HT-29 (cell line): ENCODE results near the gene RGS9BP. TPM values are rescaled to one million over a fixed set of nuclear protein-coding genes. Genes with fewer than 3 reads are reported as not detected.

ENCODE experiments used
- DNase-seq: peaks from one replicate; pipeline ENCODE4 v3.0.0-alpha.2; 2015; ENCODE audit warnings: low spot score
- total RNA-seq: library from RNA; depleted of rRNA; stranded (reverse); fragments of >200 nt; shearing (Covaris generic); gene quantifications from 2 replicates; pipeline ENCODE4 v1.2.3, GENCODE V29; 2014

RGS9BP gene
- total RNA-seq, 1 experiment from 2014 or later: 1.0 TPM

DNA sequence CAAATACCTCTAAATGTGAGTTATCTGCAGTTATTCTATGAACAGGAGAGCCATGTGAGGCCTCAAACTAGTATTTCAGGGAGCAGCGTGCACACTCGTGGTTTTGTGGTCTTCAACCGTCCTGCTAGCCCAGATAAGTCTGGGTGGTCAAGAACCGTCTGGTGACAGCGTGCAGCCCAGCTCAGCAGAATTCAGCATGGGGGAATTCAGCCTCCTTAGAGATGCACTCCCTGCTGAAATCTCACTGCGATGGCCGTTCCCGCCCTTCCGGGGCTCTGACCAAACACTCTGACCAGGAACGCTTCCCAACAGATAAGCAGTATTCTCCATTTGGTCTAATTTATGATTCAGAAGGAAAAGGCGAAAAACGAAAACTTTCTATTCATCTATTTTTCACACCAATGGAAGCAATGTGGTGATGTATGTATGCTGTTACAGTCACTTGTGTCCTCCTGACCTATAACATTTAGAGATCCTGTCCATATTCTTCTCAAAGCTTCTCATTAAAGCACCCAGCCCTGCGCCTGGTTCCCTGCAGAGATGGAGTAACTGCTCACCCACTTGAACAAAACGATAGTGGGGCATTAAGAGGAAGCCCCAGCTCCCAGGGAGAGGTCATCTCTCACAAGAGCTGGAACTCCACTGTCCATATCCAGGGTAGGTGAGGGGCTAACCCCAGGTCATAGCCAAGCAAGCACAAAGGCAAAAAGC lies 3.6 kb upstream of the RGS9BP start:
- no peak for DNase-seq

DNA sequence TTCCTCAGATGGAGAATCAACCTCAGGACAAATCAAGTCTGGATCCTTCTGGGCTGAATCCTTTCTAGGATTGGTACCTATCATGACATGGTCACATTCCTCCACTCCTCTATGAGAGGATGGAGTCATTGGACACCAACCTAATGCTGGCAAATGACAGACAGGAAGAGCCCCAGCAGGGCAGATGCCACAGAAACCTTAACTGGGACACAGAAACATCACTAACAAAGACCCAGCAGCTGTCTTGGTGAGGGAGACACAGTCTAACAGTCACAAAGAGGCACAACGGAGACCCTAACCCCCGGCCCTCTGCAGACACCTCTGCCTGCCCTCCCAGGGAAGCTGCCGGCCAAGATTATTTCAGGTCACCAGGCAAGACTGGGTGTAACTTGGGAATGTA lies 2.8 kb upstream of the RGS9BP start:
- DNase-seq: no peak

DNA sequence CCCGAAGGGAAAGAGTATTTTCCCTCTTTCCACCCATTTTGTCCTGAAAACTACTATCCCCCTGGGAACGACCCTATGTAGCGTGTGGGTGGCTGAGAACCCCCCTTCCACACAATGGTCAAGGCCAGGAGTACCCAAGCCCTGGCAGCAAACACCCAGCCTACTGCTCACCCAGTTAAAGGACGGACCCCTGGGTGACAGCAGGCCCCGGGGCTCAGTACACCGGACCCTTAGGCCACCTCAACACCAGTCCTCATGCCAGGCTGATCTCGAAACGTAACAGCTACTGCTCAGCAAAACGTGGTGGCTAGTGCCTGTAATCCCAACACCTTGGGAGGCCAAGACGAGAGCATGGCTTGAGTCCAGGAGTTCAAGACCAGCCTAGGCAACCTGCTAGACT lies 2.1 kb upstream of the RGS9BP start:
- no peak for DNase-seq

DNA sequence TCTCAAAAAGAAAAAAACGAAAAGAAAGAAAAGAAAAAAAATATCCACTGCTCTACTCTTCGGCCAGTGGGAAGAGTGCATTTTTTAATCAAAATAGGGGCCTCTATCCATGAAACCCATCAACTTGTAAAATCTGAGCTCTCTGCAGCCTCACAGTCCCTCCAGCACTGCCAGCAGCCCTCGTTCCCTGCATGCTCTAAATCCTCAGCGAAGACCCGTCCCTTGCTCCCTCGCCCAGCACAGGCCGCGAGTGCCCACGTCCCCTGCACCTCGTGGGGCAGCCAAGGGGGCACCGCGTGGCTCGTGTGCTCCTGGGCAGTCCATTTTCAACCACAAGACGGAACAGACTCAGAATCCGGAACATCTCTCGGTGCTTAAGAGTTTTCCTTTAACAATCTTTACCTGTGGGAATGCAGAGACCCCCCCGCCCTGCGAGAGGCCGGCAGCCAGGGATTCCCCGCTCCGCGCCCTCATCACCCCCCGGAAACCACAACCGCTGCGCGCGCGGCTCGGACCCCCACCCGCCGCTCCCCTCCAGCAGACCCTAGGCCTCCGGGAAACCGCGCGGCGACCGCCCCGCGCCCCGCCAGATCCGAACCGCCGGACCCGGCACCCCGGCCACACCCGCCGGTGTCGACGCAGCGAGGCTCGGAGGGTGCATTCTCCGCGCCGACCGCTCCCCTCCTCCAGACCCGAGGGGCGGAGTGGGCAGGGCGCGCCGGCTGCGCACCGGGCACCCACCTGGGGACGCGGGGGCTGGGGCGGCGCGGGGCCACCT lies 1.3 kb upstream of the RGS9BP start:
- DNase-seq: peak; percentile 9

DNA sequence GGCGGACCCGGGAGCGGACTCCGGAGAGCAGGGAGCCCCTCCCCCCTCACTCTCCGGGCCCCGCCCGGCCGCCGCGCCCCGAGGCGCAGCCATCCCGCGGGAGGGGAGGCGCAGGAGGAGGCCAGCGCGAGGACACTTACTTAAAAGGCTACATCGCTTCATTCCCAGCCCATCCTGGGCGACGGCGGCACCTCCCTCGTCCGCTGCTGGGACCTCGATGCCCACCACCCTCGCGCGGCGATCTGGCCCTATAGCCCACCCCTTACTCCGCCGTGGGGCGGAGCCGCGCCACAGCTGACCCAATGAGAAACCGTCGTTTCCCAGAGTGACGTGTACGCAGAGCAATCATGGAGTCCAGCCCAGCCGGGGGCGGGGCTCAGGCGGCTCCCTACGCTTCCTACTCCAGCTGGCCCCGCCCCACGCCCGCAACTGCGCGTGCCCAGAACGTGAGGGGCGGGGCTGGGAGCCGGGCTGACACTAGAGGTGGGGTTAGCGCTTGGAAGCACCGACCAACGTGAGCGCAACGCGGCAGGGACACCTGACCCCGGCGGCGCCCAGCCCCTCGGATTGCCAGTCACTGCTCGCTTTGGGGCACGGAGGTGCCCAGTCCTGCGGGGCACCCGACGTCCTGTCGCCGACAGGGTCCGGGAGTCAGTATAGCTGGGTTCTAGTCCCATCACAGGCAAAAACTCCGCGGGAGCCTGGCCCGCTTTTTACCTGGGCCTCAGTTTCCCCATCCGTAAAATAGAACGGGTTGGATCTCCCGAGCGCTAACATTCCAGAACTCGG lies 523 bp upstream of the RGS9BP start, which contains the start of gene ANKRD27:
Gene ANKRD27, minus strand, starts transcription at position 250 of the 789 bp plus-strand sequence. CDS start 16,165 bp downstream, outside the sequence.
- DNase-seq: peak; percentile 100

DNA sequence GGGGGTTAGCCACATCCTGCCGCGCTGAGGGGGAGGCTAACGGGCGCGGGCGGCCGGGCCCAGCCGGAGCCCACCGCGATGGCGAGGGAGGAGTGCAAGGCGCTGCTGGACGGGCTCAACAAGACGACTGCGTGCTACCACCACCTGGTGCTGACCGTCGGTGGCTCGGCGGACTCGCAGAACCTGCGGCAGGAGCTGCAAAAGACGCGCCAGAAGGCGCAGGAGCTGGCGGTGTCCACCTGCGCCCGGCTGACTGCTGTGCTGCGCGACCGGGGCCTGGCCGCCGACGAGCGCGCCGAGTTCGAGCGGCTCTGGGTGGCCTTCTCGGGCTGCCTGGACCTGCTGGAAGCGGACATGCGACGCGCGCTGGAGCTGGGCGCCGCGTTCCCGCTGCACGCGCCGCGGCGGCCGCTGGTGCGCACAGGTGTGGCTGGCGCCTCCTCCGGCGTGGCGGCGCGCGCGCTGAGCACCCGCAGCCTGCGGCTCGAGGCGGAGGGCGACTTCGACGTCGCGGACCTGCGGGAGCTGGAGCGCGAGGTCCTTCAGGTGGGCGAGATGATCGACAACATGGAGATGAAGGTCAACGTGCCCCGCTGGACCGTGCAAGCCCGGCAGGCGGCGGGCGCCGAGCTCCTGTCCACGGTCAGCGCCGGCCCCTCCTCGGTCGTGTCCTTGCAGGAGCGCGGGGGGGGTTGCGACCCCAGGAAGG lies 692 bp downstream of the RGS9BP start:
- DNase-seq: no peak

DNA sequence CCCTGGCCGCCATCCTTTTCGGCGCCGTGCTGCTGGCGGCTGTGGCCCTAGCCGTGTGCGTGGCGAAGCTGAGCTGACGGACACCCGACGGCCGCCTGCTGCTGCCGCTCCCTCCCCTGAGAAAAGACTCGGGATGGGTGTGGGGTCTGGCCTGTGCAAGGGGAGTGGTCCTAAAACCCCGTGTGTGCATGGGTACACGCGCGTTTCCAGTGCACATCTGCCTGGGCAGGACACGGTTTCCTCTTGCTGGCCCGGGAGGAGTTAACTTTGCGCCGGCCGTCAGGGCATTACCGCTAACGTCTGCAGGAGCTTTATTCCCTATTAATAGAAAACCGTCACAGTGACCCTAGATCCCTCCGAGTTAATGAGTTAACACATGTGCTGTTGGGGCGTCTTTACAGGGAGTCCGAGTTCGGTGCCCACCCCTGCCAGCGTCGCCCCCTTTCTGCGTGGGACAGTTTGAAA lies 1.3 kb downstream of the RGS9BP start:
- DNase-seq: no peak

DNA sequence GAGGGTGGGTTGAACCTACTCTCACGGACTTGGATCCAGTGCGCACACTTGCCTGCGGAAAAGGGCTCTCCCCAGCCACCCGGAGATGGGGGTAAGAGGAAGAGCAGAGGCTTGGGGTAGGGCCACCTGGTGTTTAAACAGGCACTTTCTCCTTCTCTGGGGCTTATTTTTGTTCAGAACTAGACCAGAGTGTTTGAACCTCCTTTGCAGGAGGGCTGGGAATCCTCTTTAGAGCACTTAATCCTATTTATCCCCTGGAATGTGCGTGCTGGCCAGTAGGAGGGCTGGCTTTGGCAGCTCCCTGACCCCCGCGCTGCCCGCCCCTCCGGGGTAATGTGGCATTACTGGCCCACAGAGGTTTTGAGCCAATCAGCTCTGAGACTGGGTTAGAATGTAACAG lies 2.0 kb downstream of the RGS9BP start:
- no peak for DNase-seq

DNA sequence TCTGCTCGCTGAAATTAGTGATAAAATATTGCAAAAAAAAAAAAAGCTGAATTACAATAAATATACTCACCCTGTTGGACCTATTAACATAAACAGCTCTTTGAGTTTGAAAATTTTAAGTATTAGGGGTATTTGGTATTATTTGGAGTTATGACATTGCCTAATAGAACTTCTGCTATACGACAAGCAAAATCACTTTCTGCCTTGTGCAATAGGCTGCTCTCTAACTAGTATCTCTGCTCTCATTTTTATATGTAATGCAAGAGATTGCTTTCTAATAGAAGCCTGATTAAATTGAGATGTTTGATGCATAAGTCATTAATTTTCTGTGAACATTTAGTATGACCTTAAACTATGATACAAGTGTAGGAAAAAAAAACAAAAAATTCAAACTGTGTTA lies 5.3 kb downstream of the RGS9BP start:
- no peak for DNase-seq

DNA sequence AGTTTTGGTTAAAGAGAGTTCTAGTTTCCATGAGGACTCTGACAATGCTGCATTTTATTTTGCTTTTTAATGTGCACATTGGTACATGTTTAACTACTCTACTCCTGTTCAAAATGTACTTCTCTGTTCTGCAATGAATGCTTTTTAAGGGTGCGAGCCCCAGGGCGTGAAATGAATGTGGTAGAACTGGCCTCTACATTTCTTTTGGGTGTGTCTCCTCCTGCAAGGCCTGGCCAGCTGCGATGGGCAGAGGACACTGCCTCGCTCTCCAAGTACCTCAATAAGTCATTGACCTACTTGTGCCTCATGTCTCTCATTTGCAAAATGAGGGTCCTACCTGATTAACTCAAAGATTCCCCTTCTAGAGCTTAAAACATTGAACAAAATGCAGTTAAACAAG lies 6.7 kb downstream of the RGS9BP start:
- DNase-seq: no peak

DNA sequence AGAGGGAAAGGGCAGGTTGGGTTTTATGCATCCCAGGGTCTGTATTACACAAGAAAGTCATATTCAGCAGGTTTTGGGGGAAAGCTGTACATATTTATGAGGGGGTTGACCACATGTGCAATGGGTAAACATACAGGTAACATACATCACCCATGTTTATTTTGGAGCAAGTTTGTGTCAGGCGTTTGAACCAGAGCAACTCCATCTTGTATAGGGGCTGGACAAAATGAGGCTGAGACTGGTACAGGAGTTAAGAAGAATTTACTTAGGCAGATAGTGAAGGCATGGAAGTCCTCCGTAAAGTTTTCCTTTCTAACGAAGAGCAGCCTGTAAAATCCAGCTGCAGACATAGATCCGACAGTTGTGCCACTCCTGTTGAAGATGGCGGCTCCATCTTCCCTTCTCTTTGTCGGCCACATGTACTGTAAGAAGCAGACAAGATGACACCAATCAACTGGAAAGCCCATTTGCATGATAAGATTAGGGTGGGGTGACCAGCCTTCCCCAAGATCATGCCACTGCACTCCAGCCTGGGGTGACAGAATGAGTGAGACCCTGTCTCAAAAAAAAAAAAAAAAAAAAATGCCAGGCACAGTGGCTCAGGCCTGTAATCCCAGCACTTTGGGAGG lies 11.3 kb downstream of the RGS9BP start:
- DNase-seq: no peak

DNA sequence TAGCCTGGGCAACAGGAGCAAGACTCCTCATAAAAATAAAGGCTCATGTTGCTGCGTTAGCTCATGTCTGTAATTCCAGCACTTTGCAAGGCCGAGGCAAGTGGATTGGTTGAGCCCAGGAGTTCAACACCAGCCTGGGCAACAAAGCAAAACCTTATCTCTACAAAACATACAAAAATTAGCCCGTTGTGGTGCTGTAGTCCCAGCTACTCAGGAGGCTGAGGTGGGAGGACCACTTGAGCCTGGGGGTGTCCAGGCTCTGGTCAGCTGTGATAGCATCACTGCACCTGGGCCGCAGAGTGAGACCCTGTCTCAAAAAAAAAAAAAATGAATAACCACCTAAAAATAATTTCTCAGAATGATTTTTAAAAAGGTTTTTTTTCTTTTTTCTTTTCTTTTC lies 12.0 kb downstream of the RGS9BP start:
- no peak for DNase-seq

DNA sequence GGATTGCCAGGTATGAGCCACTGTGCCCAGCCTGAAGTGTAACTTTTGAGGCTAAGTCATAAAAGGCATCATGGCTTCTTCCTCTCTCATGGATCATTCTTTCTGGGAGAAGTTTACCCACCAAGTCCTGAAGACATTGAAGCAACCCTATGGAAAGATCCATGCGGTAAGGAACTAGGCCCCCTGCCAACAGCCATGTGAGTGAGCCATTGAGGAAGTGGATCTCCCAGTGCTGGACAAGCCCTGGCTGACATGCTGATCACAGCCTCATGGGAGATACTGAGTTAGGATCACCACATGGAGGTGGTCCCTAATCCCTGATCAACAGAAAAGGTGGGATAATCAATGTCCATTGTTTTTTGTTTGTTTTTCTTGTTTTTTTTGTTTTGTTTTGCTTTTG lies 12.7 kb downstream of the RGS9BP start:
- DNase-seq: no peak

DNA sequence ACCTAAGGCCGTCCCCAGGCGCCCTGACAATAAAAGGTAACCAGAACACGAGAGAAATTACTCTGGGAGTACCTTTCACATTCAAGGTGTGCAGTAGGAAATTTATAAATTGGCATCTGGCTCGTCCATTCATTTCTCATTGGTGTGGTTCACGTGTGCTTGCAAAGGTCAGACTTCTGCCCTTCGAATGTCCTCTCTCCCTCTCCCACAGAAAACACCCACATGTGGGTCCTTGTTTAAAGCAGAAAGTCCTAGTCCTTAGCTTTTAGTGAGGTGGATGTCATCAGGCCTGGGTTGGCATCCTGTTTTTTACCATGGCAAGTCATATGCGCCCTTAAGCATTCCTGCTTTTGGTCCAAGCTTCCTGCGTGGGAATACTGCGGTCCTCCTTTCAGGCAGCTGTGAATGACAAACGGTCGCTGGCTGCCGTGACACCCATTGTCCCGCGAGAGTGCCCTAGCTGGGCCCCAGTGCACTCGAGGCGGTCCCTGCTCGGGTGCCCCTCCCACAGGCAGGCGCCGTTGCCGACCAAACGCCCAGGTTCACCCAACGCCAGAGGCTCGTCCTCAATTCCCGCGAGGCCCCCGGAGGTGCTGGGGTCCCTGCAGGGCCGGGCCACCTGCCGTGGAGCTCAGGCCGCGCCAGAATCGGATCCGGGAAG lies 15.8 kb downstream of the RGS9BP start, which contains the start of gene NUDT19:
Gene NUDT19, plus strand, starts transcription at position 531 of the 661 bp plus-strand sequence. CDS start 140 bp downstream, outside the sequence.
- DNase-seq: peak; percentile 94

DNA sequence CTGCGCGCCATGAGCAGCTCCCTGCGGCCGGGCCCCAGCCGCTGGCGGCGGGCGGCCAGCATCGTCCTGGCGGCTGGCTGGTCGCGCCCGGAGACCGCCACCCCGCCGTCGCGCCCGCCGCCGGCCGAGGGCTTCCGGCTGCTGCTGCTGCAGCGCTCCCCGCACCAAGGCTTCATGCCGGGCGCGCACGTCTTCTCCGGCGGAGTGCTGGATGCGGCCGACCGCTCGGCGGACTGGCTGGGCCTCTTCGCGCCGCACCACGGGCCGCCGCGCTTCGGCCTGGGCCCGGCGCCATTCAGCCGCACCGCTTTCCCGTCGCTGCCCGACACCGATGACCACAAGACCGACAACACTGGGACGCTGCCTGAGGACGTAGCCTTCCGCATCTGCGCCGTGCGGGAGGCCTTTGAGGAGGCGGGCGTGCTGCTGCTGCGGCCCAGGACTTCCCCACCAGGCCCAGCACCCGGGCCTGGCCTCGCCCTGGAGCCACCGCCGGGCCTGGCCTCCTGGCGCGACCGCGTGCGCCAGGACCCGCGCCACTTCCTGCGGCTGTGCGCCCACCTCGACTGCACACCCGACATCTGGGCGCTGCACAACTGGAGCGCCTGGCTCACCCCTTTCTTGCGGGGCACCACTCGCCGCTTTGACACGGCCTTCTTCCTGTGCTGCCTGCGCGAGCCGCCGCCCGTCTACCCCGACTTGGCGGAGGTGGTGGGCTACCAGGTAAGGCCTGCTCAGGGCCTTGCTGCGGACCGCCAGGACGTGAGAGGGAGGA lies 16.5 kb downstream of the RGS9BP start:
- peak; percentile 75 for DNase-seq

DNA sequence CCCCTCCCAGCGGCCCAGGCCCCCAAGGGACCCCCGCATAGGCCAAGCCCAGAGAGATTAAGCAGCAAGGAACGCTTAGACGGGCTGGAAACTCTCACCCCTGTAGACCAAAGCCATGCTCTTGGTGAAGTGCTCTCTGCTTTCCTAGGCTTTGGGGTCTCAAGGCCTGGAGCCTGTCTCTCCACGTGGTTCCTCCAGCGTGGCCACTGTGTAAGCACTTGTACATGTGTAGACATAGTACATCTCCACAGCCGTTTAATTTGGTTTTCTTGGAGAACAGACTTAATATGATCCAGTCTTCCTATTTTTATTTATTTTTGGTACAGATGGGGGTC lies 17.0 kb downstream of the RGS9BP start:
- DNase-seq: peak; percentile 42

DNA sequence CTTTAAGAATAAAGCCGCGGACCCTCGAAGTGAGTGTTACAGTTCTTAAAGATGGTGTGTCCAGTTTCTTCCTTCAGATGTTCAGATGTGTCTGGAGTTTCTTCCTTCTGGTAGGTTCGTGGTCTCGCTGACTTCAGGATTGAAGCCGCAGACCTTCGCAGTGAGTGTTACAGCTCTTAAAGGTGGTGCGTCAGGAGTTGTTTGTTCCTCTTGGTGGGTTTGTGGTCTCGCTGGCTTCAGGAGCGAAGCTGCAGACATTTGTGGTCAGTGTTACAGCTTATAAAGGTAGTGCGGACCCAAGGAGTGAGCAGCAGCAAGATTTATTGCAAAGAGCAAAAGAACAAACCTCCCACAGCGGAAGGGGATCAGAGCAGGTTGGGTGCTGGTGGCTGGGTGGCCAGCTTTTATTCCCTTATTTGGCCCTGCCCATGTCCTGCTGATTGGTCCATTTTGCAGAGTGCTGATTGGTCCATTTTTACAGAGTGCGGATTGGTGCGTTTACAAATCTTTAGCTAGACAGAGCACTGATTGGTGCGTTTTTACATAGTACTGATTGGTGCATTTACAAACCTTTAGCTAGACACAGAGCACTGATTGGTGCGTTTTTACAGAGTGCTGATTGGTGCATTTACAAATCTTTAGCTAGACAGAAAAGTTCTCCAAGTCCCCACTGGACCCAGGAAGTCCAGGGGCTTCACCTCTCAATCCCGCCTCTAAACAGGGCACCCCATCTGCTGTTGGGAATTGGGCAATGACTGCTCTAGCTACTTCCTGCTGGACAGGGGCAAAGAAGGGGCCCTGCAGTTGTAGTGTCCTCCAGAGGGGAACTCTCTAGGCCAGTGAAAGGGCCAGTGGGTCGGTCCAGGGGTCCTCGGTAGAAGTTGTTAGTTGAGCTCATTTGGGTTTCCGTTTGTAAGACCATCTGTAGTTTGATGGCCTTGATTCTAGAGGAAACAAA lies 17.8 kb downstream of the RGS9BP start:
- DNase-seq: peak; percentile 52

DNA sequence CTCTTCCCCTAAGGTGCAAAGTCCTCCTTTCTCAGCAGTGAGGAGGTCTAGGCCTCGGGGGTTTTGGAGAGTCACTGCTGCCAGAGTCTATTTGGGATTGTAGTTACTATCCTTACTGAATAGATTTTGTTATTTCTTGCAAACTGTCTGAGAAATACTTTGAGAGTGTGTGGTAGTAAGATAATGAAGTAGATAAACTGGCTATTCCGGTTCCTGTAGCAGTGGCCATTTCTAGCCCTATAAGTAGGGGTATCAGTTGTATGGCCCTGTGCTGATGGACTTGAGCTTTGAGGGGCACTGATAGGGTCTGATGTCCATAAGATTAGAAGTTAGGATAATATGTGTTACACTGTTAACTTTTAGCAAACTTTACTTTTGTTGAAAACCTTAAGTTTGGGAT lies 18.7 kb downstream of the RGS9BP start:
- DNase-seq: peak; percentile 61
